ENCODE results near the gene OR1L1. TPM values are rescaled to one million over a fixed set of nuclear protein-coding genes. Genes with fewer than 3 reads are reported as not detected.

Gene OR1L1
- total RNA-seq, 4 donors from 2014 or later, result not detected

- H3K27me3 ChIP-seq, result no peaks in the 10 kb centered on the region
- TF ChIP-seq CTCF (IDR thresholded peaks at IDR 0.05) (no peak), POLR2A (IDR thresholded peaks at IDR 0.05) (no peak), POLR2AphosphoS5 (IDR thresholded peaks at IDR 0.05) (no peak), EP300 (IDR thresholded peaks at IDR 0.05) (no peak)
- DNase-seq (ENCODE audit: low spot score in 2 of 2), result no peak
- no peaks in the 10 kb centered on the region for H3K36me3 ChIP-seq
- H3K27ac ChIP-seq, result no peak within 1 kb of the TSS
- no peaks in the 10 kb centered on the region for H3K9me3 ChIP-seq
- WGBS, result 93% methylated on average over 3 of the region's 3 CpGs
- no peaks in the 10 kb centered on the region for H3K4me1 ChIP-seq
- no peak within 1 kb of the TSS for H3K4me3 ChIP-seq
Measured at GRCh38 chr9:122657527-122657926, 4.0 kb upstream of the OR1L1 start, which contains the start of gene OR1B1. TSS of gene OR1B1 (minus strand) at chr9:122657627.

DNA sequence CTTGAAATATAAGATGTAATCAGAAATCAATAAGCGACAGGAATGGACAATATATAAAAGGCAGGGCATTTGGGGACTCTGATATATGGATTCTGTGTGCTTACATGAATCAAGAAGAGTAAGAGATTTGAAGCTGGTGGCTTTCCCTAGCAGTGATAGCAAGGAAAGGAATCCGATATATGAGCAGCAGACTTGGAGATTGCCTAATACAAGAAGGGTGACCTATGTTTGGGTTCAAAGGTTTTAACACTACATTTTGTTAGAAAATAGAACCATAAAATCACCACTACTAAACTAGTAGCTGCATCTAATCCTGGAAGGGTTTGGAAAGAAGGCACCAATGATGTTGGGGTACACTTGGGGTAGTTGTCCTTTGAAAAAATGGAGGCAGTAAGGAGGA is 11.0 kb downstream of the OR1L1 start:
- Histone ChIP-seq H3K27ac (no peak overlapping the region), H3K4me3 (no peak overlapping the region), H3K4me1 (no peaks in the 10 kb centered on the region), H3K27me3 (no peaks in the 10 kb centered on the region), H3K36me3 (no peaks in the 10 kb centered on the region), H3K9me3 (peaks cover 5% of the 10 kb centered on the region)
- TF ChIP-seq POLR2AphosphoS5 (IDR thresholded peaks at IDR 0.05) (no peak), EP300 (IDR thresholded peaks at IDR 0.05) (no peak), CTCF (IDR thresholded peaks at IDR 0.05) (no peak), POLR2A (IDR thresholded peaks at IDR 0.05) (no peak)
- no peak for DNase-seq (ENCODE audit: low spot score in 2 of 2)
- 61% methylated on average over 2 of the region's 2 CpGs for WGBS

DNA sequence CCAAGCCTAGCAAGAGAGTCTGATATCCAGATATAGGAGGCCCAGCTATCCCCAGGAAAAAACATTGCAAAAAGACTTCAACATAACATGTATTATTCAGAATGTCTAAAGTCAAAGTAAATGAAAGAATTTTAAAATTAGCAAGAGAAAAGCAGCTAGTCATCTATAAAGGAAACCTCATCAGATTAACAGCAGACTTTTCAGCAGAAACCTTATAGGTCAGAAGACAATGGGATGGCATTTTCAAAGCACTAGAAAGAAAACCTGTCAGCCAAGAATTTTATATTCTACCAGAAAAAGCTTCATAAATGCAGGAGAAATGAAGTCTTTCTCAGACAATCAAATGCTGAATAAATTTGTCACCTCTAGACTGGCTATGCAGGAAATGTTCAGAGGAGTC is 23.3 kb downstream of the OR1L1 start:
- H3K4me3 ChIP-seq, result no peak overlapping the region
- H3K27ac ChIP-seq, result no peak overlapping the region
- no peaks in the 10 kb centered on the region for H3K4me1 ChIP-seq
- H3K9me3 ChIP-seq, result peaks cover 19% of the 10 kb centered on the region
- TF ChIP-seq POLR2A (IDR thresholded peaks at IDR 0.05) (no peak), CTCF (IDR thresholded peaks at IDR 0.05) (no peak), EP300 (IDR thresholded peaks at IDR 0.05) (no peak), POLR2AphosphoS5 (IDR thresholded peaks at IDR 0.05) (no peak)
- H3K36me3 ChIP-seq, result no peaks in the 10 kb centered on the region
- DNase-seq (ENCODE audit: low spot score in 2 of 2), result no peak
- H3K27me3 ChIP-seq, result no peaks in the 10 kb centered on the region

DNA sequence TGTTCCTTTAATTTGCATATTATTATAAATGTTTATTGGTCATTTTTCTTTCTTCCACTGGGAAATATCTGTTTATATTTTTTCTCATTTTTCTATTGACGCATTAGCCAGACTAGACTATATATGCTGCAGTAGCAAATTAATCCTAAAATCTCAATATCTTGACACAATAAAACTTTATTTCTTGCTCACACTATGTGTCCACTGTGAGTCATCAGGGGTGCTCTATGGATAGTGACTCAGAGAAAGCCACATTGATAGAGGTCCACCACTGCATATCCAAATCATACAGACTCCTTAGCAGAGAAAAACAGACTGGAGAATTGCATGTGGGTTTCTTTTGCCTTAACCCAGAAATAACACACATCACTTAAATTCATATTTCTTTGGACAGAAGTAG is 34.2 kb downstream of the OR1L1 start:
- no peak for TF ChIP-seq POLR2AphosphoS5 (IDR thresholded peaks at IDR 0.05)
- TF ChIP-seq POLR2A (IDR thresholded peaks at IDR 0.05), result no peak
- no peak for TF ChIP-seq CTCF (IDR thresholded peaks at IDR 0.05)
- no peak for TF ChIP-seq EP300 (IDR thresholded peaks at IDR 0.05)
- Histone ChIP-seq H3K4me1 (no peaks in the 10 kb centered on the region), H3K9me3 (peaks cover 11% of the 10 kb centered on the region), H3K4me3 (no peak overlapping the region), H3K36me3 (no peaks in the 10 kb centered on the region), H3K27me3 (no peaks in the 10 kb centered on the region), H3K27ac (no peak overlapping the region)
- no peak for DNase-seq (ENCODE audit: low spot score in 2 of 2)
- 92% methylated on average over 1 of the region's 1 CpG for WGBS

Other genes starting within 250 kb of the OR1L1 start
- not detected for gene OR1J1, start 183.8 kb upstream of the OR1L1 start, total RNA-seq
- gene OR1J2, start 150.9 kb upstream of the OR1L1 start, total RNA-seq, result not detected
- gene OR1J4, start 142.6 kb upstream of the OR1L1 start, total RNA-seq, result not detected
- gene OR1N1, start 134.4 kb upstream of the OR1L1 start, total RNA-seq, result not detected
- not detected for gene OR1N2, start 108.6 kb upstream of the OR1L1 start, total RNA-seq
- not detected for gene OR1L8, start 78.3 kb upstream of the OR1L1 start, total RNA-seq
- not detected for gene OR1Q1, start 47.0 kb upstream of the OR1L1 start, total RNA-seq
- 1 to 10 TPM in 1 of 4 donors, not detected in 3; 2.6 TPM for gene OR1B1, start 4.1 kb upstream of the OR1L1 start, total RNA-seq
- gene OR1L3, start 13.4 kb downstream of the OR1L1 start, total RNA-seq, result not detected
- not detected for gene OR1L4, start 62.3 kb downstream of the OR1L1 start, total RNA-seq
- not detected for gene OR1L6, start 80.6 kb downstream of the OR1L1 start, total RNA-seq
- not detected for gene OR5C1, start 127.2 kb downstream of the OR1L1 start, total RNA-seq
- not detected for gene OR1K1, start 138.4 kb downstream of the OR1L1 start, total RNA-seq
- 10 to 100 TPM; 13.8 to 21.7 (median 18.1) TPM for gene PDCL, start 166.9 kb downstream of the OR1L1 start, total RNA-seq
- 10 to 100 TPM; 24.2 to 59.2 (median 28.6) TPM for gene RC3H2, start 243.6 kb downstream of the OR1L1 start, total RNA-seq

Measured in suprapubic skin (tissue), 4 donors.